Esophagus (tissue), 2 donors: Measurements from ENCODE around the gene CCDC54. TPM values are rescaled to one million over a fixed set of nuclear protein-coding genes. Genes with fewer than 3 reads are reported as not detected.

Experiments used
- H3K27ac ChIP-seq, 2 donors: one replicate each; pipeline ENCODE4 v1.5.1; 2013; ENCODE audit warnings: low read depth in 2 of 2, mild to moderate bottlenecking in 2 of 2, inconsistent platforms in 1 of 2, low read length in 1 of 2, moderate library complexity in 1 of 2
- H3K27me3 ChIP-seq, 2 donors: one replicate each; pipeline ENCODE4 v1.6.1; 2013; ENCODE audit warnings: low read length in 2 of 2, control low read depth in 1 of 2, mild to moderate bottlenecking in 1 of 2; ENCODE audit not compliant: insufficient read depth in 2 of 2, control insufficient read depth in 1 of 2
- H3K36me3 ChIP-seq, 2 donors: one replicate each; pipeline ENCODE4 v1.6.1; 2013; ENCODE audit warnings: low read length in 1 of 2; ENCODE audit not compliant: control insufficient read depth in 2 of 2, insufficient read depth in 2 of 2
- H3K4me1 ChIP-seq, 2 donors: one replicate each; pipeline ENCODE4 v1.6.1; 2013; ENCODE audit warnings: low read length in 1 of 2; ENCODE audit not compliant: control insufficient read depth in 2 of 2, insufficient read depth in 2 of 2
- H3K4me3 ChIP-seq, 2 donors: one replicate each; pipeline ENCODE4 v1.5.1; 2013; ENCODE audit warnings: low read length in 2 of 2, mild to moderate bottlenecking in 2 of 2, low read depth in 1 of 2, moderate library complexity in 1 of 2
- H3K9me3 ChIP-seq, 2 donors: one replicate each; pipeline ENCODE4 v1.6.1; 2013; ENCODE audit warnings: mild to moderate bottlenecking in 2 of 2, low read depth in 1 of 2, low read length in 1 of 2, moderate library complexity in 1 of 2; ENCODE audit not compliant: control insufficient read depth in 2 of 2, insufficient read depth in 1 of 2
- WGBS, 2 donors: extraction: QIAGEN DNeasy Blood & Tissue Kit; methylation state at CpG; one replicate each; pipeline ENCODE4 v1.1.7; 2013; 5-methylcytosine and 5-hydroxymethylcytosine counted together
- polyA plus RNA-seq, 2 donors: library from polyadenylated mRNA; stranded (reverse); fragments of 200-250 nt; gene quantifications; one replicate each; pipeline ENCODE4 v1.2.3, GENCODE V29; 2013
- donor health status: healthy with polysubstance abuse.
- donor health status: Bipolar disorder and iron deficiency.

Gene CCDC54
- polyA plus RNA-seq, 2 donors, result not detected

DNA sequence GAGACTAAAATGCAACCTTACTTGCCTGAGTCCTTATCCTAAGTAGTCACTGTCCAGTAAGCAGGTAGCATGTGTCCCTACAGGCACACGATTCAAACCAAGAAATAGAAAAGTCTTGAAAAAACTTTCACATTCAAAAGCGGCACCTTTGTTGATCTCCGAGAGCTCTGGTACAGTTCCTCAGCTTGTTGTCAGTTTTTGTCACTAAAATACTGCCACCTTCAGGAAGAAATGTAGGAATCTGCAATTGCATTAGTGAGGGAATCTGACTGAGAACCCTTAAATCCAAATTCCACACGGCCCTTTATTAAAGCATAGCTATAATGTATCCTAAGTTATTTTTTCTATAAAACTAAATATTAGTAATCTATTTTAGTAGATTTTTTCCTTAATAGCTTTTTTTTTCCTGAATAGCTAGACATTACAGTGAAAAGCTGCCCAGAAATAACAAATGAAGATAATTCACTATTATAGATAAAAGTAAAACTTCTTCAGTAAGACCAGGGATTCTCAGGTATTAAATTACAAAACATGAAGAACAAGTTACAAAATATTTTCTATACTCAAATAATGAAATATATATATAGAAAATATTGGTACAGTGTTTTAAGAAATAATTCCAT, 44.0 kb downstream of the CCDC54 start:
- no peak overlapping the region for H3K27ac ChIP-seq
- no peaks in the 10 kb centered on the region for H3K27me3 ChIP-seq
- no peaks in the 10 kb centered on the region for H3K9me3 ChIP-seq
- H3K4me1 ChIP-seq, result no peaks in the 10 kb centered on the region
- no peak overlapping the region for H3K4me3 ChIP-seq
- no peaks in the 10 kb centered on the region for H3K36me3 ChIP-seq
- 1 to 2% methylated on average over 4 of the region's 4 CpGs for WGBS, 2 donors

DNA sequence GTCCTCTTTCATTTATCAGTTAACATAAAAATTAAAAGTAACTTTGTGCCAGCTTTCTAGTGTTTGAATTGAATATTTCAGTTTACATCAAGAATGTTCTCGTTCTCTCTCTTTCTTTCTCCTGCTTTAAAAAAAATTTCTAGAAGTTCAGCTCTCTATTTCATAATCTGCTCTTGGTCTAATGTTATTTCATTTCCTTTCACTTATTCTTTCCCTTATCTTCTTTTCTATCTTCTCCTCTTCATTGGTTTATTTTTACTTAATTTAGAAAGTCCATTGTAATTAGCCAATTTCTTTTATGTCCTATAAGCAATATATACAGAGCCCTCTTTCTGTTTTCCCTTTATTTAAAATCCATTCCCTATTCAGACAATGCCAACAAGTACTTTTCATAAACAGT, 44.6 kb downstream of the CCDC54 start:
- H3K27me3 ChIP-seq, result no peaks in the 10 kb centered on the region
- no peaks in the 10 kb centered on the region for H3K36me3 ChIP-seq
- H3K4me3 ChIP-seq, result no peak overlapping the region
- H3K4me1 ChIP-seq, result no peaks in the 10 kb centered on the region
- 92% methylated on average over 1 of the region's 1 CpG for WGBS, 2 donors
- no peak overlapping the region for H3K27ac ChIP-seq
- no peaks in the 10 kb centered on the region for H3K9me3 ChIP-seq

DNA sequence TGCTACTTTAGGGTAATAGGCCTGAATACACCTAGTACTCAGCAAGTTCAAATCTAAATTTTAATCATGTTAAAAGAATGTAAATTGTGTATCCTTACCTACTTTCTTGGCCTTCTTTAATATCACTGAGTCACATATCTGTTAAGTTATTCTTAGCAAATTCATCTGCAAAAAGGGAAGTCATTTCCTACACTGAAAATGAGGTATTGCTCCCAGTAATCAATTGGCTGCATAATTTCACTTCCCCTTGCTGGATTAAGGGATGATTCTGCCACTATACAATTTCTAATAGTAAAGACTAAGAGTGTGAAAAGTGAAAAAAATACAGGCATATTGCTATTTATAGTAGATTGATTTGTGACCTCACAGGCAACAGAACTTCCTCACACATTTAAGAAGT, 47.8 kb downstream of the CCDC54 start:
- H3K9me3 ChIP-seq, result no peaks in the 10 kb centered on the region
- H3K36me3 ChIP-seq, result no peaks in the 10 kb centered on the region
- no peak overlapping the region for H3K27ac ChIP-seq
- no peak overlapping the region for H3K4me3 ChIP-seq
- H3K27me3 ChIP-seq, result no peaks in the 10 kb centered on the region
- H3K4me1 ChIP-seq, result peaks cover 0 to under 1% of the 10 kb centered on the region in 2 donors

DNA sequence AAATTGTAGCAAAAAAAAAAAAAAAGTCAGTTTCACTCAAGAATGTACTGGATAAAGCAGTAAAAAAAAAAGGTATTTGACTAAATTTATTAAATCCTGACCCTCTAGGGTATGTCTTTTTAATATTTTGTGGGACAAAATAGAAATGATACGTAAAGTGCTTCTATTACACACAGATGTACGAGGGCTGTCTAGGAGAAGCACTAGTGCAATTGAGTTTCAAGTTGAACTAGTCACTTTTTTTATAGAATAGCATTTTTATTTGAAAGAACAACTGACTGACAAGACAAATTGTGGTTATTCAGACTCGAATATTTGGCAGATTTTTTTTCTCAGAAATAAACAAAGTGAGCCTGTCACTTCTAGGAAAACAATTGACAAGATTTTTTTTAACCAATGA, 49.0 kb downstream of the CCDC54 start:
- no peaks in the 10 kb centered on the region for H3K36me3 ChIP-seq
- WGBS, 2 donors, result 65 to 67% methylated on average over 3 of the region's 3 CpGs
- H3K9me3 ChIP-seq, result no peaks in the 10 kb centered on the region
- H3K27me3 ChIP-seq, result no peaks in the 10 kb centered on the region
- H3K27ac ChIP-seq, result no peak overlapping the region
- no peak overlapping the region for H3K4me3 ChIP-seq
- H3K4me1 ChIP-seq, result peaks cover 0 to 7% of the 10 kb centered on the region in 2 donors

Other genes starting within 250 kb of the CCDC54 start
- gene BBX, start 145.5 kb downstream of the CCDC54 start, polyA plus RNA-seq, result 1 to 10 TPM; 3.4 to 4.7 TPM